HCT116 (cell line): Measurements from ENCODE around the gene TACC3. TPM values are rescaled to one million over a fixed set of nuclear protein-coding genes. Genes with fewer than 3 reads are reported as not detected.

Source experiments
- ATAC-seq: fragments of 200-7000 bp; cut with Tn5 transposase; 2 replicates; pipeline ENCODE4 v1.9.1; 2020; ENCODE audit warnings: mild to moderate bottlenecking, moderate library complexity
- BruUV-seq: library from RNA; stranded (reverse); fragments of 400-500 nt; replicated peaks from 2 replicates; lab custom pipeline; 2021; lab: Mats Ljungman, UMichigan
- CTCF ChIA-PET: fragments of 300-600 bp; sonication (Branson Sonifier 250); formaldehyde crosslinking; loops from one replicate; lab custom pipeline; 2021; ENCODE audit warnings: antibody characterized with exemption; lab: Charles Lee
- POLR2A ChIA-PET: fragments of 300-600, 350-600 bp; sonication (Branson Sonifier 250); formaldehyde crosslinking; loops from one replicate; lab custom pipeline; 2021; ENCODE audit warnings: antibody characterized with exemption; lab: Charles Lee
- RAD21 ChIA-PET, 2 experiments: fragments of 300-600 bp; sonication (Branson Sonifier 250); formaldehyde crosslinking; loops; one replicate each; lab custom pipeline; 2023; ENCODE audit warnings: low total read pairs in 2 of 2; ENCODE audit not compliant: uncharacterized antibody in 2 of 2, unreplicated experiment in 2 of 2, low non-redundant PET in 1 of 2; lab: Charles Lee
- DNase-seq: peaks from one replicate; pipeline ENCODE4 v3.0.0-alpha.2; 2010; ENCODE audit warnings: low read depth, low spot score
- H2AFZ ChIP-seq: fragments of 200-600 bp; shearing (Covaris generic), sonication (generic); 2 replicates; pipeline ENCODE4 v1.6.1; 2017; ENCODE audit warnings: low read depth, mixed run types, mixed read lengths, antibody characterized with exemption, low read length; ENCODE audit not compliant: poor library complexity, severe bottlenecking
- H3K27ac ChIP-seq: 2 replicates; pipeline ENCODE4 v1.5.1; 2012; ENCODE audit warnings: low read depth, low read length
- H3K27me3 ChIP-seq: fragments of 200-600 bp; sonication (generic); 2 replicates; pipeline ENCODE4 v1.6.1; 2016; ENCODE audit warnings: mixed run types, low read length, mixed read lengths; ENCODE audit not compliant: insufficient read depth
- H3K36me3 ChIP-seq, 2 experiments: fragments of 200-500 bp in 1 of 2; fragments of 200-600 bp in 1 of 2; sonication (Bioruptor generic) in 1 of 2; sonication (generic) in 1 of 2; 2 replicates each; pipeline versions ENCODE4 v1.5.1 to v1.6.1; 2014 to 2016; ENCODE audit warnings: low read length in 2 of 2, inconsistent platforms in 1 of 2, mixed read lengths in 1 of 2, mixed run types in 1 of 2; ENCODE audit not compliant: insufficient read depth in 2 of 2, control insufficient read depth in 1 of 2
- H3K4me1 ChIP-seq, 2 experiments: fragments of 200-600 bp in 1 of 2; sonication (generic) in 1 of 2; 2 replicates each; pipeline versions ENCODE4 v1.5.1 to v1.6.1; 2012 to 2017; ENCODE audit warnings: low read length in 2 of 2, inconsistent platforms in 1 of 2, mild to moderate bottlenecking in 1 of 2, mixed read lengths in 1 of 2, mixed run types in 1 of 2, moderate library complexity in 1 of 2; ENCODE audit not compliant: insufficient read depth in 2 of 2, control insufficient read depth in 1 of 2
- H3K4me2 ChIP-seq: fragments of 200-600 bp; sonication (generic); 2 replicates; pipeline ENCODE4 v1.6.1; 2017; ENCODE audit warnings: mixed run types, low read length, mixed read lengths
- H3K4me3 ChIP-seq, 2 experiments: fragments of 200-600 bp in 1 of 2; sonication (generic) in 1 of 2; replicated peaks in 1 of 2; 2 replicates each; pipeline ENCODE4 v1.5.1; 2011 to 2016; ENCODE audit warnings: low read length in 2 of 2, control low read depth in 1 of 2, low read depth in 1 of 2, mild to moderate bottlenecking in 1 of 2, mixed read lengths in 1 of 2, mixed run types in 1 of 2
- H3K79me2 ChIP-seq: fragments of 200-600 bp; sonication (generic); 2 replicates; pipeline ENCODE4 v1.6.1; 2017; ENCODE audit warnings: mild to moderate bottlenecking, mixed run types, low read length, moderate library complexity, mixed read lengths; ENCODE audit not compliant: insufficient read depth
- H3K9ac ChIP-seq: fragments of 200-600 bp; sonication (generic); 2 replicates; pipeline ENCODE4 v1.6.1; 2016; ENCODE audit warnings: low read length, mixed read lengths
- H3K9me2 ChIP-seq: fragments of 200-600 bp; sonication (generic), shearing (Covaris generic); 2 replicates; pipeline ENCODE4 v1.6.1; 2017; ENCODE audit warnings: mixed run types, mild to moderate bottlenecking, moderate library complexity; ENCODE audit not compliant: insufficient read depth
- H3K9me3 ChIP-seq, 2 experiments: fragments of 200-500 bp in 1 of 2; fragments of 200-600 bp in 1 of 2; sonication (Bioruptor generic) in 1 of 2; sonication (generic) in 1 of 2; 2 replicates each; pipeline ENCODE4 v1.6.1; 2014 to 2017; ENCODE audit warnings: low read length in 2 of 2, mixed read lengths in 2 of 2, inconsistent platforms in 1 of 2, low read depth in 1 of 2, mild to moderate bottlenecking in 1 of 2, mixed run types in 1 of 2, moderate library complexity in 1 of 2; ENCODE audit not compliant: control insufficient read depth in 1 of 2, insufficient read depth in 1 of 2
- H4K20me1 ChIP-seq: fragments of 200-600 bp; sonication (generic), shearing (Covaris generic); 2 replicates; pipeline ENCODE4 v1.6.1; 2017; ENCODE audit warnings: mixed run types, mild to moderate bottlenecking, moderate library complexity; ENCODE audit not compliant: insufficient read depth
- CBX3 ChIP-seq: IDR thresholded peaks from 2 replicates; pipeline ENCODE4 v1.6.1; 2012; ENCODE audit warnings: low read depth
- CEBPB ChIP-seq: IDR thresholded peaks from 2 replicates; pipeline ENCODE4 v1.6.1; 2012; ENCODE audit warnings: low read depth
- CTCF ChIP-seq, 3 experiments: fragments of 200-600 bp in 1 of 3; sonication (generic) in 1 of 3; IDR thresholded peaks in 2 of 3; conservative IDR thresholded peaks in 1 of 3; 2 replicates each; pipeline ENCODE4 v1.5.1; 2012 to 2017; ENCODE audit warnings: low read depth in 2 of 3, low read length in 2 of 3, antibody characterized with exemption in 1 of 3, borderline replicate concordance in 1 of 3, control low read depth in 1 of 3, mild to moderate bottlenecking in 1 of 3, mixed read lengths in 1 of 3, mixed run types in 1 of 3, moderate library complexity in 1 of 3; ENCODE audit not compliant: insufficient read depth in 1 of 3
- EGR1 ChIP-seq: IDR thresholded peaks from 2 replicates; pipeline ENCODE4 v1.6.1; 2012; ENCODE audit warnings: low read depth
- ELF1 ChIP-seq: IDR thresholded peaks from 2 replicates; pipeline ENCODE4 v1.6.1; 2012; ENCODE audit warnings: low read depth, borderline replicate concordance
- JUND ChIP-seq: IDR thresholded peaks from 2 replicates; pipeline ENCODE4 v1.6.1; 2012
- MAX ChIP-seq: IDR thresholded peaks from 2 replicates; pipeline ENCODE4 v1.6.1; 2012
- POLR2AphosphoS5 ChIP-seq: IDR thresholded peaks from 2 replicates; pipeline ENCODE4 v1.6.1; 2011; ENCODE audit warnings: mild to moderate bottlenecking, low read depth, low read length, moderate library complexity
- RAD21 ChIP-seq: IDR thresholded peaks from 2 replicates; pipeline ENCODE4 v1.6.1; 2012; ENCODE audit warnings: low read depth, mild to moderate bottlenecking
- SIN3A ChIP-seq: IDR thresholded peaks from 2 replicates; pipeline ENCODE4 v1.6.1; 2012; ENCODE audit warnings: low read depth
- SRF ChIP-seq: IDR thresholded peaks from 2 replicates; pipeline ENCODE4 v1.6.1; 2012; ENCODE audit warnings: low read depth
- ZBTB33 ChIP-seq: IDR thresholded peaks from 2 replicates; pipeline ENCODE4 v1.6.1; 2011; ENCODE audit warnings: mild to moderate bottlenecking, low read length, moderate library complexity; ENCODE audit not compliant: insufficient replicate concordance; ENCODE audit errors: extremely low read depth
- ZNF274 ChIP-seq: fragments of 200-500 bp; sonication (Bioruptor generic); IDR thresholded peaks from 2 replicates; pipeline ENCODE4 v1.6.1; 2014; ENCODE audit warnings: mild to moderate bottlenecking, low read depth, low read length, inconsistent platforms
- intact Hi-C: fragments of 100-400 bp; cut with micrococcal nuclease; formaldehyde crosslinking; loops from 2 replicates; pipeline ENCODE4 v1.10.0; 2022
- total RNA-seq: library from RNA; stranded (reverse); gene quantifications from one replicate; pipeline ENCODE4 v1.2.1, GENCODE V29; 2021; ENCODE audit not compliant: unreplicated experiment

TACC3 gene
- total RNA-seq, 1 experiment from 2014 or later: 106 TPM

- TF ChIP-seq ZBTB33 (no peak), POLR2AphosphoS5 (no peak)
Measured at GRCh38 chr4:1756079-1756478, 34.8 kb downstream of the TACC3 start (continued).

- no peaks in the 10 kb centered on the region for H3K9me2 ChIP-seq
- ATAC-seq: no peak
- TF ChIP-seq ELF1 (no peak), ZNF274 (no peak), CBX3 (no peak), ZBTB33 (no peak), SRF (no peak), POLR2AphosphoS5 (no peak), SIN3A (no peak), EGR1 (no peak), CTCF (IDR thresholded peaks at IDR 0.05 in 2 of 3, conservative IDR thresholded peaks at IDR 0.05 in 1 of 3; ENCODE audit: borderline replicate concordance in 1 of 3, insufficient read depth in 1 of 3, low read depth in 2 of 3, low read length in 2 of 3) (no peak), CEBPB (no peak), RAD21 (no peak), MAX (no peak), JUND (no peak)
- TF ChIP-seq, all 23 proteins: peak for 0
- Histone ChIP-seq H3K36me3 (no peaks in the 10 kb centered on the region), H4K20me1 (no peaks in the 10 kb centered on the region), H3K79me2 (no peaks in the 10 kb centered on the region), H3K4me3 (no peak overlapping the region), H3K27ac (no peak overlapping the region), H3K9ac (no peak overlapping the region), H3K4me1 (peaks cover 0 to 8% of the 10 kb centered on the region in 2 experiments; a peak in 1 of 4 replicates), H3K9me3 (no peaks in the 10 kb centered on the region), H3K27me3 (no peaks in the 10 kb centered on the region), H2AFZ (no peak overlapping the region), H3K4me2 (no peak overlapping the region)
- POLR2A ChIA-PET: no interaction called here
- intact Hi-C loops: no loop called here
- CTCF ChIA-PET: interaction anchor here (1.1 kb wide), 1 partner anchor 11 kb away, joined by 4 read pairs; no protein-coding TSS in a partner anchor
- RAD21 ChIA-PET: no interaction called here
- BruUV-seq: no TSS peak
- DNase-seq: no peak
Measured at GRCh38 chr4:1756893-1757779, 35.8 kb downstream of the TACC3 start.
